ENCODE results near the gene FBLIM1.
A peak's percentile ranks its signal among the peaks of the same experiment; 100 is the strongest.

Gene FBLIM1

GRCh38 chr1:15731735-15732685 lies 26.6 kb upstream of the FBLIM1 start:
- no peak for DNase-seq (ENCODE audit: low read depth in 2 of 2)

GRCh38 chr1:15732686-15733081 lies 25.9 kb upstream of the FBLIM1 start:
- DNase-seq (ENCODE audit: low read depth in 2 of 2), result no peak

- no peak for DNase-seq (ENCODE audit: low read depth in 2 of 2)
These were observed 25.3 kb upstream of the FBLIM1 start for GRCh38 chr1:15733218-15733725.

GRCh38 chr1:15733726-15734226 lies 24.8 kb upstream of the FBLIM1 start:
- DNase-seq (ENCODE audit: low read depth in 2 of 2), result no peak

GRCh38 chr1:15734296-15734695 lies 24.3 kb upstream of the FBLIM1 start:
- DNase-seq (ENCODE audit: low read depth in 2 of 2), result no peak

- no peak for DNase-seq (ENCODE audit: low read depth in 2 of 2)
These were observed 23.7 kb upstream of the FBLIM1 start for GRCh38 chr1:15734901-15735300.

GRCh38 chr1:15735304-15736037 lies 23.1 kb upstream of the FBLIM1 start:
- no peak for DNase-seq (ENCODE audit: low read depth in 2 of 2)

- DNase-seq (ENCODE audit: low read depth in 2 of 2), result no peak
These were observed 22.3 kb upstream of the FBLIM1 start, which contains the start of gene SLC25A34 for GRCh38 chr1:15736038-15736891. Gene SLC25A34, plus strand, starts transcription at chr1:15736258. Its CDS starts 228 bp downstream, at chr1:15736486.

GRCh38 chr1:15736892-15737261 lies 21.7 kb upstream of the FBLIM1 start:
- no peak for DNase-seq (ENCODE audit: low read depth in 2 of 2)

GRCh38 chr1:15737324-15738319 lies 21.0 kb upstream of the FBLIM1 start:
- DNase-seq (ENCODE audit: low read depth in 2 of 2), result no peak

- no peak for DNase-seq (ENCODE audit: low read depth in 2 of 2)
These were observed 20.0 kb upstream of the FBLIM1 start for GRCh38 chr1:15738416-15739113.

- DNase-seq (ENCODE audit: low read depth in 2 of 2), result no peak
These were observed 19.3 kb upstream of the FBLIM1 start for GRCh38 chr1:15739259-15739658.

GRCh38 chr1:15739745-15740144 lies 18.9 kb upstream of the FBLIM1 start:
- DNase-seq (ENCODE audit: low read depth in 2 of 2), result no peak

- DNase-seq (ENCODE audit: low read depth in 2 of 2), result peak; percentile 25 to 58
These were observed 17.4 kb upstream of the FBLIM1 start for GRCh38 chr1:15740924-15741850.

GRCh38 chr1:15742339-15742801 lies 16.2 kb upstream of the FBLIM1 start, which contains the start of gene TMEM82:
Gene TMEM82, plus strand, starts transcription at chr1:15742499. Its CDS starts 61 bp downstream, at chr1:15742560.
- DNase-seq (ENCODE audit: low read depth in 2 of 2), result no peak

GRCh38 chr1:15744122-15744679 lies 14.4 kb upstream of the FBLIM1 start:
- no peak for DNase-seq (ENCODE audit: low read depth in 2 of 2)

GRCh38 chr1:15747378-15747777 lies 11.2 kb upstream of the FBLIM1 start:
- DNase-seq (ENCODE audit: low read depth in 2 of 2), result no peak

GRCh38 chr1:15748264-15748663 lies 10.3 kb upstream of the FBLIM1 start:
- DNase-seq (ENCODE audit: low read depth in 2 of 2), result no peak

Measured in activated CD4-positive, alpha-beta T cell treated with anti-CD3 and anti-CD28 coated beads for 24 hours (primary cell).